ENCODE measurements around the gene MARCHF2. TPM values are rescaled to one million over a fixed set of nuclear protein-coding genes. Genes with fewer than 3 reads are reported as not detected.

Gene MARCHF2
- total and polyA plus RNA-seq, 2 donors (not counting 3 experiments of a cell fraction or from before 2014, with no cell fraction given) = 43.5 to 91.9 TPM

- Histone ChIP-seq H3K27me3 (ENCODE audit: control insufficient read depth in 2 of 2, insufficient read depth in 2 of 2, low read length in 2 of 2) (no peaks in the 10 kb centered on the region), H3K36me3 (ENCODE audit: control insufficient read depth in 2 of 2, extremely low read depth in 1 of 2, insufficient read depth in 2 of 2, low read length in 2 of 2) (peaks cover 20 to 27% of the 10 kb centered on the region in 2 experiments), H3K4me3 (replicated peaks in 1 of 3; ENCODE audit: insufficient read depth in 1 of 3, low read depth in 1 of 3, low read length in 3 of 3) (no peak overlapping the region), H3K79me2 (ENCODE audit: control insufficient read depth, insufficient read depth, low read length) (peaks cover 100% of the 10 kb centered on the region), H3K9ac (replicated peaks; ENCODE audit: extremely low read depth, insufficient read depth, low read length) (no peak overlapping the region), H3K4me2 (ENCODE audit: insufficient read depth, low read length) (no peak overlapping the region), H3K4me1 (ENCODE audit: control insufficient read depth, extremely low read depth, insufficient read depth, low read length) (peaks cover 41% of the 10 kb centered on the region), H3K27ac (ENCODE audit: insufficient read depth, low read depth, low read length) (no peak overlapping the region), H3K9me1 (replicated peaks; ENCODE audit: control insufficient read depth, extremely low read depth, insufficient read depth, low read length) (no peaks in the 10 kb centered on the region), H3K9me3 (replicated peaks; ENCODE audit: control insufficient read depth, insufficient read depth, low read length) (no peaks in the 10 kb centered on the region), H2AFZ (ENCODE audit: low read depth, low read length) (no peak overlapping the region), H4K20me1 (replicated peaks; ENCODE audit: control insufficient read depth, extremely low read depth, insufficient read depth, low read length) (peaks cover 55% of the 10 kb centered on the region)
- no TSS peak for BruUV-seq (replicated peaks)
- no peak for DNase-seq (ENCODE audit: low read depth, low spot score)
- ChIA-PET CTCF (interaction anchor here (0.9 to 3.5 kb wide), 2 partner anchors 12 to 104 kb away, joined by 3 to 29 read pairs; no protein-coding TSS in a partner anchor), POLR2A (no interaction called here)
- intact Hi-C loops (cut with micrococcal nuclease) = loop anchor here (5.0 kb wide), 1 partner anchor 49 kb away; no protein-coding TSS in a partner anchor
- no peak for TF ChIP-seq MYC (IDR thresholded peaks at IDR 0.05; ENCODE audit: low read depth, low read length)
- no peak for TF ChIP-seq EZH2 (IDR thresholded peaks at IDR 0.05; ENCODE audit: borderline replicate concordance, low read depth, low read length, severe bottlenecking)
- TF ChIP-seq POLR2A (IDR thresholded peaks at IDR 0.05; ENCODE audit: low read depth, low read length) = no peak
- TF ChIP-seq POLR2AphosphoS5 (IDR thresholded peaks at IDR 0.05; ENCODE audit: insufficient read depth, low read depth, low read length) = no peak
- TF ChIP-seq GATA2 (IDR thresholded peaks at IDR 0.05; ENCODE audit: insufficient read depth, insufficient read length, low read depth, low read length) = no peak
- TF ChIP-seq FOS (IDR thresholded peaks at IDR 0.05; ENCODE audit: borderline replicate concordance, insufficient read depth, low read length) = no peak
- TF ChIP-seq CTCF (IDR thresholded peaks at IDR 0.05; ENCODE audit: extremely low read depth in 1 of 2, insufficient read depth in 1 of 2, low read depth in 1 of 2, low read length in 2 of 2) = no peak
- TF ChIP-seq JUN (IDR thresholded peaks at IDR 0.05; ENCODE audit: borderline replicate concordance, insufficient read depth, insufficient read length, low read depth) = no peak
- TF ChIP-seq, protein P1, sequence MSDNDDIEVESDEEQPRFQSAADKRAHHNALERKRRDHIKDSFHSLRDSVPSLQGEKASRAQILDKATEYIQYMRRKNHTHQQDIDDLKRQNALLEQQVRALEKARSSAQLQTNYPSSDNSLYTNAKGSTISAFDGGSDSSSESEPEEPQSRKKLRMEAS (IDR thresholded peaks at IDR 0.05; ENCODE audit: insufficient read depth, insufficient read length) = no peak
- FAIRE-seq = no peak
- dilution Hi-C loops (cut with MboI; ENCODE audit: extremely low pct_ligation_motif_present, low sequenced_read_pairs) = no loop called here
Measured at GRCh38 chr19:8458380-8458779, 45.3 kb downstream of the MARCHF2 start.
